HG03432 (cell line): ENCODE results near the gene EDDM3A.
"Not testable (repeated sequence)": the region's sequence is repeated elsewhere in the genome, so short reads cannot be mapped to it uniquely, and the experiment has no call there.

Source experiments
- ATAC-seq: cut with Tn5 transposase; IDR thresholded peaks from one replicate; pipeline ENCODE4 v1.9.1; 2021; ENCODE audit warnings: mild to moderate bottlenecking, moderate library complexity; ENCODE audit not compliant: unreplicated experiment

Gene EDDM3A

GRCh38 chr14:20732979-20733635 lies 12.6 kb upstream of the EDDM3A start:
- no peak for ATAC-seq

DNA sequence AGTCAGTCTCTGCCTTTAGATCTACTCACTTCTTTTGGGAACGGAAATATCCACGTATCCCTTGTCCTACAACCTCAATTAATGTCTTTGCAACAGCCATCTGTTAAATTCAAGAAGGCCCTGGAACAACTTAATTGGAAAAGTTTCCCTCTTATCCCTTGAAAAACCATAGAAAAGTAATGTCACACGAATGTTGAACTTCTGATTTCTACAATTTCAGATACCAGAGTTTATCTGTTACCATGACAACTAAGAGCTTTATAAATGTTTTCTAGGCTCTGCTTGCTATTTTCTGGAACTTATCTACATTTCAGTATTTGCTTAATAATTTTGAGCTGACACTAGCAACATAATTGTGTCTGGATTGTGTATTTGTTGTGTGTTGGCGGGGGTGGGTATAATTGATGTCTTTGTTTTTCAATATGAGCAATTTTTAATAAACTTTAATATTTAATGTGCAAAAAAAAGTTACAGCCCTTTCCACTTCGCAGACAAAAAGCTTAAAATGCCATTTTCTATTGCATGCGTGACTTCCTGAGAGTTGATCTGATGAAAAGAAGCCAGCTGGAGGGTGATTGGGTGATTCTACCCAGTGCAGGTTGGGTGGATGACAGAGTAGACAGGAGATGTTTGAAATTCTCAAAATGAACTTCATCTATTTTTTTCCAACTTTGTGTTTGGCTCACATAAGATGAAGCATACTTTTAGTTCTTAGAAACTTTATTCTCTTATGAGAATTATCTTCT lies 11.8 kb upstream of the EDDM3A start:
- no peak for ATAC-seq

DNA sequence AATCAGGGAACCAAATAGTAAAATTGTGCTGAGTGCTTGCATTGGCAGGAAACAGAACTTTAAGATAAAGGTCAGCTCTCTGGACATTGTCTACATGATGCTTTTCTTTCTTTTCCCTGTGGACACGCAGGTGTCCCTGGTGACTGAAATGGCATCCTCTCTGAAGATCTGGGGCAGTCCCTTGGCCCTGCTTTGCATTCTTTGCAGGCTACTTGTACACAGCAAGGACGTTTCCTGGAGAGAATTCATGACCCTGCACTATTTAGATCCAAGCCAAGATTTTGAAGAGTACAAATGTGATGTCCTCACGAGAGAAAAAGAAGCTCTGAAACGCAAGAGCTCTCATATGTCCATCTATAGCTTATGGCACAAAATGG lies 11.3 kb upstream of the EDDM3A start:
- no peak for ATAC-seq

GRCh38 chr14:20738292-20738691 lies 7.4 kb upstream of the EDDM3A start:
- not testable (repeated sequence) for ATAC-seq

- no peak for ATAC-seq
These were observed 3.6 kb upstream of the EDDM3A start for GRCh38 chr14:20742132-20742531.

- ATAC-seq = no peak
These were observed 2.1 kb upstream of the EDDM3A start for GRCh38 chr14:20743556-20743955.

- no peak for ATAC-seq
These were observed 879 bp downstream of the EDDM3A start for GRCh38 chr14:20746566-20746965.

DNA sequence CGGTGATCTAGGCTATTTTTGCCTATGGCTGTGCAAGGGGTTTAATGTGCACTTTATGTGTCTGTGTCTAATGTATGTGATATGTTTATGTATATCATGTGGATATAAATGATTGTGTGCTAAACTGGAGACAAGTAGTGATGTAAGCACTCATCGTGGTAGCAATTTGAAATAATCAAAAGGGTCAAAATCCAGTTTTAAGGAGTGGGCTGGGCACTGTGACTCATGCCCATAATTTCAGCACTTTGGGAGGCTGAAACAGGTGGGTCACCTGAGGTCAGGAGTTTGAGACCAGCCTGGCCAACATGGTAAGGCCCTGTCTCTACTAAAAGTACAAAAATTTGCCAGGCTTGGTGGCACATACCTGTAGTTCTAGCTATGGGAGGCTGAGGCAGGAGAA lies 2.8 kb downstream of the EDDM3A start:
- no peak for ATAC-seq

DNA sequence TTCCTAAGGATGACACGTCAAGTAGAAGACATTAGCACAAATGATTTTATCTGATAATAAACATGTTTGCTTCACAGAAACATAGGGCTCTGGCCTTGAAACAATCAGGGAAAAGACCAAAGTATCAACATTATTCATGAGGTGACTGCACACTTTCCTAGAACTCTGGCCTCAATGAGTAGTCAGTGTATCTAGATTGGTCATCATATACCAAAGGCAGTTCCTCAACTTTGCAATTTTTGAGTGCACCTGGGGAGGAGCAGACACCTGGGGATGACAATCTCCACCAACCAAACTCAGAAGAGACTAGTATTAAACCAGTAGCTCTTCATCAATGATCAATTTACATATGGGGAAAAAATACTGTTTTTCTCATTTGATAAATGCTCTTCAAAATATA lies 4.5 kb downstream of the EDDM3A start:
- ATAC-seq = no peak

DNA sequence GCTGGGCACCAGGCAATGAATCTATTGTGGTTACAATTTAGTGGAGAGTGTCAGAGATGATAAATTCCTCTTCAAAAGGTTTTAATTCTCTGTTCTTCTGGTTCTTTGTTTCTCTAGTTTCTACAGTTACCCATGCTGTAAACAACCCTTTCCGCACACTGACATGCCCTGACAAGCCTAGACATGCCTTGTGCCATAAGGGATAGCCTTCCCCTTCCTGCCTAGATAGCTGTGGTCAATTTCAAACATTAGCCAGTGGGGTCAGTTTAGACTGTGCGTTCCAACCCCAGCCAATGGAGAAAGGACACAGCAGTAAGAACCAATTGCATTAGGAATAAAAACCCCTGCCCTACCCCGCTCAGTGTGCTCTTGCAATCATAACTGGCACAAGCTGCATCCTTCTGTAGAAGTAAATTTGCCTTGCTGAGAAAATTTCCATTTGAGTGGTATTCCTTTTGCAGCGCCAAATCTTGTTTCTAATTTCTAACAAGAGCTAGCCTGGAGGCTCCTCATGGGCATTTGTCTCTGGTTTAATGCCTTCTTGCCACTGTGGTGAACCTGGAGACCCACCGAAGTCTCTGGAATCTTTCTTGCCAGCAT lies 6.4 kb downstream of the EDDM3A start:
- ATAC-seq = no peak

- no peak for ATAC-seq
These were observed 8.6 kb downstream of the EDDM3A start for GRCh38 chr14:20754308-20754707.

DNA sequence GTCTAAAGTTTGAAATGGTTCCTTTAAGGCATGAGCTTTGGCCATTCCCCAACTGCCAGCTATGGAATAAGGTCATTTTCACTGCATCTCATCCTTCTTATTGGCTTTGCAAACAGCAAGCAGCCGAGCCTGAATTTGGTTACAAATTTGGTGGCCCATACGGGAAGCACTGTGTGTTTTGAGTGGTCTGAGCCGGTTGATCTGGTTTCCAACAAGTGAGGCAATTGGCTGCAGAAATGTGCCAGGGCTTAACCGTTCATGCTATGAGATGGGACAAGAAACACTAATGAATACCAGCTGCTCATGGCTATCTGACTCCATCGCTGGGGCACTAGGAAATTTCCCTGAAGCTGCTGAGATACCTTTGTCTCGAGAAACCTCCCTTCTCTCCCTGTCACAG lies 9.3 kb downstream of the EDDM3A start:
- no peak for ATAC-seq

DNA sequence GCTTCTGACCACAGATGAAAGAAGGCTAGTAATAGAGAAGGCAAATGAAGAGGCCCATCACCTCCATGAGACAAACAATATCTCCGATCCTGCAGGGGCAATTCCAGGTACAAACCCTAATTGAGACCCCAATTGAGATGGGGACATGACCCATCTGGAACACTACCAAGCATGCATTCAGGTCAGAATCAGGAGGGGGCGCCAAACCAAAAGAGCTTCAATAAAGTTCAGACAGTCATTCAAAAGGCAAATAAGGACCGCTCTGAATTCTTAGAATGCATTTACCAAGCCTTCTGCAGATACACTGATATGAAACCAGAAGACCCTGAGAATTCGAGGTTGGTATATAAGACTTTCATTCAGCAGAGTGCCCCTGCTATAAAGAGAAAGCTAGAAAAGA lies 12.3 kb downstream of the EDDM3A start:
- ATAC-seq = no peak

- ATAC-seq = not testable (repeated sequence)
These were observed 13.8 kb downstream of the EDDM3A start for GRCh38 chr14:20759465-20759864.

DNA sequence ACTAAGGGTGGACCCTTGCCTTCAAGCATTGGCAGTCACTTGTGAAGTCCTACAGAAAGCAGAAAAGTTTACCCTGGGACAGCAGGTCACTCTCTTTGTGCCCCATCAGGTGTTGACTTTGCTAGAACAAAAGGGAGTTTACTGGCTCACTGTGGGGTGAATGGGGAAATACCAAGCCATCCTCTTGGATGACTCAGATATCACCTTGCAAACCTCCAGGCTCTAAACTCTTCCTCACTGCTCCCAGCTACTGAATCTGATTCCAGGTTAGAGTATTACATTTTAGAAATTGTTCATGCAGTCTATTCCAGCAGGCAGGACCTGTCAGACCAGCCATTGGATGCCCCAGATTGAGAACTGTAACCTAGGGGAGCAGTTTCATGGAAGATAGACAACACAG lies 15.3 kb downstream of the EDDM3A start:
- ATAC-seq = no peak

DNA sequence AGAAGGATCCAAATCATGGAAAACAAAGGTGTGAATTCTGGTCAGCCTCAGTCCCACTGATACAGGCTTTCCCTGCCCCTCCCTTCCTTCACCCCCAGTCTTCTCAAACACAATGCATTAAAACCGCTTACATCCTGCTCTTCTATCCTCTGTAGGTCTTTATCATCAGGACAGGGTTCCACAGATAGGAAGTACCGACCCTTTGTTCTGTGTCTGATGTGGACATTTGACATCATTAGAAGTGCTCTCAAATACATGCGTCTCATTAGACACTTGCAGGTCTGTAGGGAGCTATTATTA lies 22.9 kb downstream of the EDDM3A start:
- ATAC-seq = no peak

DNA sequence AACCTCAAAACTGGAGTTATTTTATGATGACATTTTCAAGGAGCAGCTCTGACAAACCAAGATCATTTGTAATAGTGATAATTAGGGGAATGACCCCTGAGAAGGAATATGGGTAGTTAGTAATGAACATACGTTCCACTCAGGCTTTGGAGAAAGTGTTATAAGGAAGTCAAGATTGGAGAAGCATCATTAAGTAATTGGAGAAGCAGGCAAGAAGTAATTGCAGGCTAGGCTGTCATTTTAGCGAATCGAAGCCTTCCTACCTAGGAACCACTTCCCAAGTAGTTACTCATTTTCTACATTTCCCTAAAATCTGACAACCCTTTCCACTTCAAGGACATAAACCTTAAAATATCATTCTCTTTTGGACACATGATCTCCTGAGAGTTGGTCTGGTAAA lies 23.7 kb downstream of the EDDM3A start:
- ATAC-seq = no peak

- no peak for ATAC-seq
These were observed 27.0 kb downstream of the EDDM3A start for GRCh38 chr14:20772650-20773049.

- no peak for ATAC-seq
These were observed 28.7 kb downstream of the EDDM3A start for GRCh38 chr14:20774258-20774824.

DNA sequence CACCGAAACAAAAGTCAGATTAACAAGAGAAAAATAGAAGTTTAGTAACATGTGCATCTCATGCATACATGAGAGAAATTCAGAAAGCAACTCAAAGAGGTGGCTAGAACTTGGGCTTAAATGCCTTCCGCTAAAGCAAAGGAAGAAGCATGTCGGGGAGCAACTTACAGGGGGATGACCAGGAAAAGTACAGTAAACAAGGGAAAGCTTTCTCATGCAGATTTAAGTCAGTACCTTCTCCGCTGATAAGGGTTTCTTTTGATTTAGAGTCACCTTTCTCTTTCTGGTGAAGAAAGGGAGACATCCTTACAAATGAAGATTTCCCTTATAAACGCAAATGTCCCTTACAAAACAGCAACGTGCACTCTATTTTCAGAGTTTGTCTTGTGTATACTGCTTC lies 29.4 kb downstream of the EDDM3A start:
- no peak for ATAC-seq

DNA sequence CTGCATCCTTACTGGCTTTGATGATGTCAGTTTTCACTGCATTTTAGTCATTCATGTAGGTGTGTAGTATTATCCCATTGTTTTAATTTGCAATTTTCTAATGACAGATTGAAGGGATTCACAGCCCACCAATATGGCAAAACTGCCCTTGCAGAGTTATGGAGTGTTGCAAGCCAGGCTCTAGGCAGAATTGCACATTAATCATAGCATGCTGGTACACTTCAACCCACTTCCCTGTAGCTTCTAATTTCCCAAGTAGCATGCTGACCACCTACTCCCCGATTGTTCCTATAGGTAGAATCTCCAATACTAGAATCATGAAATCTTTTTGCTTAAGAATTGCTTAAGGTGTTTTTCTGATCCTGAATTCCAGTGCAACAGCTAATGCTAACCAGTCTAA lies 30.2 kb downstream of the EDDM3A start:
- no peak for ATAC-seq

DNA sequence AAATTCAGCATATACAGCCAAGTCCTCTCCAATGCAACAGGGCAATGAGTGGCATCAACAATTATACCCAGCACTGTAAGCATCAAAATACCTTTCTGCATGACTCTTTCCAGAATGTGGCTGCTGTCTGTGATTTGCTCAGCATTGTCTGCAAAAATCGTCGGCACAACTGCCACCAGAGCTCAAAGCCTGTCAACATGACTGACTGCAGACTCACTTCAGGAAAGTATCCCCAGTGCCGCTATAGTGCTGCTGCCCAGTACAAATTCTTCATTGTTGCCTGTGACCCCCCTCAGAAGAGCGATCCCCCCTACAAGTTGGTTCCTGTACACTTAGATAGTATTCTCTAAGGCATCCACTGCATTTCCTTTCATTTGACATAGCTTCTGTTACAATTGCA lies 36.1 kb downstream of the EDDM3A start:
- ATAC-seq = peak; percentile 22
